GM21576 (cell line): ENCODE data around the gene SIRT3.

Source experiments
- ATAC-seq: cut with Tn5 transposase; IDR thresholded peaks from one replicate; pipeline ENCODE4 v1.9.1; 2021; ENCODE audit warnings: mild to moderate bottlenecking, moderate library complexity; ENCODE audit not compliant: unreplicated experiment

Gene SIRT3

DNA sequence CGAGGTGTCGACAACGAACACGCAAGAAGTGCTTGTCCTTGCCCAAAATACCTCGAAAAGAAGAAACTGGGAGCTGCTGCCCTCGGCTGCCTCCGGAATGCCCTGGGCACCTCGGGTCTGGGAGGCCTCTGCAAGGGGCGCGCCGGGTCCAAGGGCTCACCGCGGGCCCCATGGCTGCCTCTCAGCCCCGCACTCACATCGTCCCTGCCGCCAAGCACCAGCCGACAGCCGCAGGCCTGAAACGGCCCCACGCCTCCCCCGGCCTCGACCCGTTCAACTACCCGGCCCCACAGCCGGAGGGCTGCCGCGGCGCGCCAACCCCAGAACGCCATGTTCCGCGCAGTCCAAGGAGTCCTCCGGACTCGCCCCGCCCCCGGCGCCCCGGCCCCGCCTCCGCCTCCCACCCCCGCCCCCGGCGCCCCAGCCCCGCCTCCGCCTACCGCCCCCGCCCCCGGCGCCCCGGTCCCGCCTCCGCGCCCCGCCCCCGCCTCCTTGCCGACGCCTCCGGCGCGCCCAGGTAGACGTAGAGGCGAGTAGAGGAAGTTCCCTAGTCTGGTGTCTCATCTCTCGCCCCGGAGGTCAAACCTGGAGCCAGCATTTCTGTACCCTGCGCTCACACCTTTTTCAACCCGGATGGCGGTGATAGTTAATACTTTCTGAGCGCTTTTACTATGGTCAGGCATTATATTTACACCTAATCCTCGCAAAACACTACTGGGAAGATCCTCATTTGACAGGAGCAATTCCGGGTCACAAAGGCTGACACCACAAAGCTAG, at the start of gene SIRT3:
Gene SIRT3, minus strand, starts transcription at position 346 of the 777 bp plus-strand sequence. Its CDS starts 14 bp downstream, at position 332.
- ATAC-seq = peak; percentile 69

- no peak for ATAC-seq
These were observed 49.7 kb upstream of the SIRT3 start for GRCh38 chr11:285894-286220.

DNA sequence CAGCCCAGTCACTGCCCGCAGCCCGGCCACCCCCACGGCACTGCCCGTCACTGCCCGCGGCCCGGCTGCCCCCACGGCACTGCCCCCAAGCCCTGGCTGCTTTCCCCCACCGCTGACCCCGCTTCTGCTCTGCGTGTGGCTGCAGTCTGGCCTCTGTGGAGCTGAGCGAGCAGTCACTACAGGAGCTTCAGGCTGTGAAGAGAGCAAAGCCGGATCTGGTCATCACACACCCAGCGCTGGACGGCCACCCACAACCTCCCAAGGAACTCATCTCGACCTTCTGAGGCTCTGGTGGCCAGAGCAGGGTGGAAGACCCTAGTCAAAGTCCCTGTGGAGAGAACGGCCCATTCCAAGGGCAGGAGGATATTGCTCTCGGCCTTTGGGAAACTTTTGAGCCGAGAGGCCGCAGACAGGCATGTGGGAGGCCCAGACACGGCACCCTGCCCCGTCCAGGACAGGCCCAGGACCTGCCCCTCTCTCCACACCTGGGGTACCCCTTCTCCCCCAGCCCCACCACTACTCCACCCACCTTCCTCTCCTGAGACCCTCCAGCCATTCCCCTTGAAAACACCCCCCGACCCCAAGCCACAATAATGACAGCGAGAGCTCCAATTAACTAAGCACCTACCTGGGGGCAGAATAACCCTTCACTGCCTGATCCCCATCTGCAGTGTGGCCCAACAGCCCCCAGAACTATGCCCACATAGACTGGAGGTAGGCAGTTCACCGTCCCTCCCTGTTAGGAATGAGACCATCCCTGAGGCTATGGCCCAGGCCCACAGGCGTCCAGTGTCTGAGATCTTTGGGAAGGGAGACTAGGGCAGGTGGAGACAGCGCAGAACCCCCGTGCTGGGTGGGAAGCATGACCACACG, 49.1 kb upstream of the SIRT3 start:
- ATAC-seq = no peak

GRCh38 chr11:284105-285020, 48.2 kb upstream of the SIRT3 start:
- no peak for ATAC-seq

DNA sequence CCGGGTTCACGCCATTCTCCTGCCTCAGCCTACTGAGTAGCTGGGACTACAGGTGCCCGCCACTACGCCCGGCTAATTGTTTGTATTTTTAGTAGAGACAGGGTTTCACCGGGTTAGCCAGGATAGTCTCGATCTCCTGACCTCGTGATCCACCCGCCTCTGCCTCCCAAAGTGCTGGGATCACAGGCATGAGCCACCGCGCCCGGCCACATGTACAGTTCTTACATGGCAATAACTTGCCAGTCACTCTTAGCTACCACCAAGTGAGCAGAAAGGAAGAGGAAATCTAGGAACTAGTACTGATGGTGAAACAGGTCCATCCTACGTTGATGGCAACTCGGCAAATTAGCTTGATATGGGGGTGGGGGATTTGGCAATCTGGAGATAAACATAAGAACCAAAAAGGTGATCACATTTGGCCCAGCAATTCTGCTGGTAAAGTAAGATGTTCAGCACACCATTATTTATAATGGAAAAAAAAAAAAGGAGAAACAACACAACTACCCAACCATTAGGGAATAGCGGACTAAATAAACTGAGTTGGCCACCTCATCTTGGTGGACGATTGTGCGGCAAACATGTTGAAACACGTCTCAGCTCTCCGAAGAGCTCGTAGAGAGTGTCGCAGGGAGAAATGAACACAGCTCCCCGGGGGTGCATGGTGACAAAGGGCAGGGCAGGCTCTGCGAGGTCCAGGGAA, 47.4 kb upstream of the SIRT3 start:
- ATAC-seq = no peak

DNA sequence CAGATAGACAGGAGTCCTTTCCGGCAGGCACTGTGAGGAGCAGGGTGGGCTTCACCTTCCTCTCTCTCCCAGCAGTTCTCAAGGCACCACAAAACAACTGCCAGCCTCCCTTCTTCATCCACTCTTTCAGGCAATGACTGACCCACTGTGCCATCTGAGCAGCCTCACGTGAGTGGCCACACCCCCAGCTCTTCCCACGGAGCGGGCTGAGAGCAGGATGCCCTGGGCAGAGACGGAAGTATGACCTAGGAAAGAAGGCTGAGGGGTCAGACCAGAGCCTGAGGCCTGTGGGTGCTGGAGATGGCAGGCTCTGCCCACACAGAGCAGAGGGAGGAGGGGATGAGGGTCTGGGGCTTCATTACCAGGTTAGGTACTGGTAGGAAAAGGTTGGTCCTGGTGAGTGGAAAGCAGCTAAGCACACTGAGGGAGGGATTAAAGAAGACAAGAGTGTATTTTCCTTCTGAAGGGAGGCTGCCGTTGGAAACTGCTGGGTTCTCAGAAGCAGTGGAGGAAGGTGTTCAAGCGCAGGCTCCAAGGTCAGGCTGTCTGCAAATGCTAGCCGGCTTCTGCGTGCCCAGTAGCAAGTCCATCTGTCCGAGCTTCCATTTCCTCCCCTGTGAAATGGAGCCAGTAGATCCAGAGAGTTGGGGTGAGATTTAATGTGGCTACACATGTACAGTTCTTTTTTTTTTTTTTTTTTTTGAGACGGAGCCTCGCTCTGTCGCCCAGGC, 46.7 kb upstream of the SIRT3 start:
- no peak for ATAC-seq

DNA sequence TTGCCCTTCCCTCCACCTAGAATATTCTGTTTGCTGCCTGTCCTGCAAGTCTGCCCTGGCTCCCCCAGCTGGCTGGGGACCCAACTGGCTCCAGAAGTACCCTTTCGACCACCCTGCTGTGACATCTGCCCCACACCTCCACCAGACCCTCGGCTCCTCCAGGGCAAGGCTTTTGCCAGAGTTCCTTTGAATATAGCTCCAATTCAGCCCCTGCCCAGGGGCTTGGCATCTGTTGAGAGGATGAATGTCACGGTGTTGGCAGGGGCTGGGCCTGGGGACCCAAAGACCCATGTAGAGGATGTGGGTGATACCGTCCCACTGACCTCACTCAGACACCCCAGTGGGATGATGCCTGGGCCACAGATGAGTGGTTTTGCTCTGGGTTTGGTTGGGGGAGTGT, 46.0 kb upstream of the SIRT3 start:
- no peak for ATAC-seq

- no peak for ATAC-seq
These were observed 45.5 kb upstream of the SIRT3 start for GRCh38 chr11:281486-282161.

- no peak for ATAC-seq
These were observed 44.8 kb upstream of the SIRT3 start for GRCh38 chr11:280706-281485.

GRCh38 chr11:279966-280705, 44.0 kb upstream of the SIRT3 start:
- no peak for ATAC-seq

- ATAC-seq = no peak
These were observed 43.2 kb upstream of the SIRT3 start for GRCh38 chr11:279040-279965.

DNA sequence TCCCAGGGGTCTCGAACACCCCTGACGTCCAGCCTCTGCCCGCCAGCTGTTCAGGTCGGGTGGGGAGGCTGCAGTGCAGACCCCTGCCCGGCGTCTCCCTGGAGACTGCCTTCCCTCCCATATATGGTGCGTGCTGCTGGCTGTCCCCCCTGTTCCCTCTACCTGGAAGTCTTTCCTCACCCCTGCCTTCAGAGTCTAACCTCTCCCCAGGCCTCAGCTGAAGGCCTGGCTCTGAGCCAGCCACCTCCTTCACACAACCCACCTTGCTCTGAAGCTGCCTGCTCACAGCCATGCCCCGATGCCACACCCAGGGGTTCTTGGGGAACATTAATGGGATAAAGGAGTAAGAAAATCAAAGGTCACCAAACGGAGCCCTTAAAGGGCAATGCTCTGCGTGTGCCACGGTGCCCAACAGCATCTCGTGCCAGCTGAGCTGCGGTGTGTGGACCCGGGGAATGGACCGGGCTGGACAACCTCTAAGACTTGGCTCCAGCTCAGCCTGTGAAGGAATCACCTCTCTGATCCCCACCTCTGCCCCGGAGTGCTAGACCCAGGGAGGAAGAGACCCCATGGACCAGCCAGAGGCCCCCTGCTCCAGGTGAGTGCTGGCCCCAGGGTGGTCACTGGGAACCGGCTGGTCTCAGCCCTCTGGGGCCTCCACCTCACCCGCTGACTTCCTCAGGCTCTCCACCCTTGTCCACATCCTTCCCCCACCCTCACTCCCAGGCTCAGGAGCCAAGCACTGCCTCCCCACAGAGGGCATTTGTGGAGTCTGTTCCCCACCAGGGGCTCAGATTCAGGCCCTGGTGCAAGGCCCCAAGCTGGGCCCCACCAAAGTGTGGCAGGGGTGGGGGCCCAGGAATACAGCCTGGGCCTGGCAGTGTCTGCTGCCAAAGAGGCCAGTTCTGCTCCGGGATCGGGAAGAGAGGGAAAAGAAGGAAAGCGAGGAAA, 42.1 kb upstream of the SIRT3 start, which contains the start of gene NLRP6:
Gene NLRP6, plus strand, starts transcription at position 407 of the 951 bp plus-strand sequence. Its CDS starts 163 bp downstream, at position 570.
- ATAC-seq = no peak

- no peak for ATAC-seq
These were observed 40.1 kb upstream of the SIRT3 start for GRCh38 chr11:276219-276618.

GRCh38 chr11:272931-273198, 36.7 kb upstream of the SIRT3 start:
- ATAC-seq = no peak

GRCh38 chr11:272195-272930, 36.2 kb upstream of the SIRT3 start:
- no peak for ATAC-seq
